ENCODE measurements around the gene ALPG. TPM values are rescaled to one million over a fixed set of nuclear protein-coding genes. Genes with fewer than 3 reads are reported as not detected.

The ALPG gene
- total RNA-seq, 3 donors from 2014 or later (not counting 1 experiment from before 2014, with no cell fraction given): not detected

- no peak overlapping the region for H3K27ac Mint-ChIP-seq
- no peaks in the 10 kb centered on the region for H3K9me3 Mint-ChIP-seq
- H3K4me3 ChIP-seq (ENCODE audit: low read length): no peak overlapping the region
- no peaks in the 10 kb centered on the region for H3K27me3 ChIP-seq (ENCODE audit: control insufficient read depth, insufficient read depth, low read length)
- ATAC-seq: no peak
- peaks cover 0 to 6% of the 10 kb centered on the region in 2 donors for H3K27me3 Mint-ChIP-seq (ENCODE audit: low read depth in 2 of 2)
- no peaks in the 10 kb centered on the region for H3K36me3 ChIP-seq (ENCODE audit: control insufficient read depth, insufficient read depth, low read length)
- TF ChIP-seq CTCF (IDR thresholded peaks at IDR 0.05): no peak
- intact Hi-C loops (cut with micrococcal nuclease): no loop called here
- no peaks in the 10 kb centered on the region for H3K36me3 Mint-ChIP-seq
- H3K27ac ChIP-seq (ENCODE audit: low read length): no peak overlapping the region
- no peaks in the 10 kb centered on the region for H3K9me3 ChIP-seq (ENCODE audit: control insufficient read depth, insufficient read depth, low read length)
- WGBS (ENCODE audit: insufficient coverage): 85% methylated on average over 21 of the region's 21 CpGs
- no peak for DNase-seq
- H3K4me1 ChIP-seq (ENCODE audit: control insufficient read depth, insufficient read depth, low read length): no peaks in the 10 kb centered on the region
- H3K4me1 Mint-ChIP-seq: peaks cover 0 to 9% of the 10 kb centered on the region in 2 donors
- no peak overlapping the region for H3K4me3 Mint-ChIP-seq
These were observed 50.7 kb downstream of the ALPG start for GRCh38 chr2:232457121-232458011.

GRCh38 chr2:232458051-232458660 is 51.5 kb downstream of the ALPG start:
- no peak for TF ChIP-seq CTCF (IDR thresholded peaks at IDR 0.05)

GRCh38 chr2:232458661-232459418 is 52.2 kb downstream of the ALPG start:
- ATAC-seq (no peak), DNase-seq (no peak)
- WGBS (ENCODE audit: insufficient coverage): 57% methylated on average over 56 of the region's 56 CpGs
- H3K27me3 Mint-ChIP-seq (ENCODE audit: low read depth in 2 of 2): peaks cover 0 to 8% of the 10 kb centered on the region in 2 donors
- no peak overlapping the region for H3K27ac ChIP-seq (ENCODE audit: low read length)
- no peaks in the 10 kb centered on the region for H3K4me1 ChIP-seq (ENCODE audit: control insufficient read depth, insufficient read depth, low read length)
- H3K36me3 ChIP-seq (ENCODE audit: control insufficient read depth, insufficient read depth, low read length): no peaks in the 10 kb centered on the region
- intact Hi-C loops (cut with micrococcal nuclease): no loop called here
- H3K9me3 ChIP-seq (ENCODE audit: control insufficient read depth, insufficient read depth, low read length): no peaks in the 10 kb centered on the region
- no peak for TF ChIP-seq CTCF (IDR thresholded peaks at IDR 0.05)
- no peaks in the 10 kb centered on the region for H3K27me3 ChIP-seq (ENCODE audit: control insufficient read depth, insufficient read depth, low read length)
- no peaks in the 10 kb centered on the region for H3K36me3 Mint-ChIP-seq
- no peaks in the 10 kb centered on the region for H3K9me3 Mint-ChIP-seq
- H3K4me3 ChIP-seq (ENCODE audit: low read length): no peak overlapping the region
- no peak overlapping the region for H3K27ac Mint-ChIP-seq
- peaks cover 0 to 9% of the 10 kb centered on the region in 2 donors for H3K4me1 Mint-ChIP-seq
- H3K4me3 Mint-ChIP-seq: no peak overlapping the region

More at GRCh38 chr2:232458051-232458660, 51.5 kb downstream of the ALPG start:
- intact Hi-C loops (cut with micrococcal nuclease): no loop called here
- Mint-ChIP-seq H3K27me3 (ENCODE audit: low read depth in 2 of 2) (peaks cover 0 to 8% of the 10 kb centered on the region in 2 donors), H3K9me3 (no peaks in the 10 kb centered on the region), H3K27ac (no peak overlapping the region), H3K4me1 (peaks cover 0 to 9% of the 10 kb centered on the region in 2 donors), H3K36me3 (no peaks in the 10 kb centered on the region), H3K4me3 (no peak overlapping the region)
- Histone ChIP-seq H3K4me1 (ENCODE audit: control insufficient read depth, insufficient read depth, low read length) (no peaks in the 10 kb centered on the region), H3K36me3 (ENCODE audit: control insufficient read depth, insufficient read depth, low read length) (no peaks in the 10 kb centered on the region), H3K27me3 (ENCODE audit: control insufficient read depth, insufficient read depth, low read length) (no peaks in the 10 kb centered on the region), H3K27ac (ENCODE audit: low read length) (no peak overlapping the region), H3K4me3 (ENCODE audit: low read length) (no peak overlapping the region), H3K9me3 (ENCODE audit: control insufficient read depth, insufficient read depth, low read length) (no peaks in the 10 kb centered on the region)
- no peak for ATAC-seq
- no peak for DNase-seq
- 86% methylated on average over 25 of the region's 25 CpGs for WGBS (ENCODE audit: insufficient coverage)
